ENCODE measurements around the gene TM4SF1.

TM4SF1 gene

DNA sequence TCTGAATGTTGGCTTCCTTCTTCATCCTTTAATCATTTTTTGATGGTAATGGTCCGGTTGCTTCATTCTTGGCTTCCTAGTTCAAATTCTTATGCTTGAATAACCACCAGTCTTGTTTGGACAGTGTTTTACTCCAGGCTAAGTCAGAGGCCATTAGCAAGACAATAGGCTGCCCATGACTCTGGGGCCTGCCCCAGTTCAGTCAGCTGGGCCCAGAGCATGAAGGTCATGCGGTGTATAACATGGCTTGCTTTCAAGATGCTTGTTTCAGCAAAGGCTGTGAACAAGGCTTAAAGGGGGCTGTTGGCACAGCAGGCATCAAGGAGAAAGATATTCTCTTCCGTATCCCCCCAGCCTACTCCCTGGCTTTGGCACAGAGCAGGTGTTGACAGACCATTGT lies 57.7 kb downstream of the TM4SF1 start:
- H3K9me3 ChIP-seq (ENCODE audit: insufficient read depth, low read depth, low read length) = no peaks in the 10 kb centered on the region
- H3K36me3 ChIP-seq (ENCODE audit: control insufficient read depth in 1 of 2, insufficient read depth in 2 of 2, low read length in 2 of 2) = no peaks in the 10 kb centered on the region
- no peaks in the 10 kb centered on the region for H3K4me1 ChIP-seq (ENCODE audit: control insufficient read depth in 1 of 2, insufficient read depth in 2 of 2, low read length in 2 of 2)
- H2AK5ac ChIP-seq (ENCODE audit: low read length) = no peak overlapping the region
- no peaks in the 10 kb centered on the region for H3K79me1 ChIP-seq (ENCODE audit: low read length)
- no peak overlapping the region for H4K8ac ChIP-seq (ENCODE audit: low read depth, low read length)
- no peak overlapping the region for H4K91ac ChIP-seq (ENCODE audit: low read depth, low read length)
- H3K27me3 ChIP-seq (ENCODE audit: insufficient read depth, low read length) = no peaks in the 10 kb centered on the region
- no peak overlapping the region for H3K27ac ChIP-seq (ENCODE audit: low read depth, low read length)
- H2BK120ac ChIP-seq (ENCODE audit: insufficient read depth, low read length, poor library complexity) = no peak overlapping the region
- H3K4me2 ChIP-seq (ENCODE audit: low read length) = no peak overlapping the region
- no peak for DNase-seq
- no peak overlapping the region for H3K23ac ChIP-seq (ENCODE audit: low read length)
- no peak overlapping the region for H2BK12ac ChIP-seq (ENCODE audit: low read length)
- H3K14ac ChIP-seq (ENCODE audit: low read length) = no peak overlapping the region
- no peaks in the 10 kb centered on the region for H3K79me2 ChIP-seq (ENCODE audit: control insufficient read depth, insufficient read depth, low read length, poor library complexity)
- H3K9ac ChIP-seq (ENCODE audit: low read length) = no peak overlapping the region
- H3K4me3 ChIP-seq (ENCODE audit: low read depth, low read length) = no peak overlapping the region
- H3K18ac ChIP-seq (ENCODE audit: low read length) = no peak overlapping the region
- no peak overlapping the region for H2BK5ac ChIP-seq (ENCODE audit: low read depth, low read length, poor library complexity)
- no peak overlapping the region for H3K4ac ChIP-seq (ENCODE audit: low read depth, low read length)
- no peak overlapping the region for H4K12ac ChIP-seq (ENCODE audit: low read depth, low read length)
- H2AFZ ChIP-seq (ENCODE audit: insufficient read depth, low read length, poor library complexity) = no peak overlapping the region
- no CpG with 5 or more reads among the region's 3 CpGs for WGBS (ENCODE audit: extremely low coverage, insufficient coverage, insufficient read length)
